K562 (cell line): ENCODE data around the gene KIF12. TPM values are rescaled to one million over a fixed set of nuclear protein-coding genes. Genes with fewer than 3 reads are reported as not detected.

Source experiments
- ATAC-seq: fragments of 200-7000 bp; cut with Tn5 transposase; 3 replicates; pipeline ENCODE4 v1.9.1; 2020; ENCODE audit warnings: moderate library complexity
- BruUV-seq: library from RNA; stranded (reverse); fragments of 400-500 nt; replicated peaks from 2 replicates; lab custom pipeline; 2021; lab: Mats Ljungman, UMichigan
- CTCF ChIA-PET: fragments of 300-600 bp; formaldehyde crosslinking; extraction: SDS; loops from one replicate; lab custom pipeline; 2021; ENCODE audit warnings: low intra/inter-chr PET ratio; lab: Yijun Ruan, JAX
- POLR2A ChIA-PET: fragments of 300-600, 350-650 bp; sonication (Branson Sonifier 250); formaldehyde crosslinking; extraction: SDS; loops from one replicate; lab custom pipeline; 2021; ENCODE audit warnings: antibody characterized with exemption, inconsistent platforms; lab: Yijun Ruan, JAX
- DNase-seq, 4 experiments: peaks; one replicate each; pipeline versions ENCODE4 v3.0.0 to v3.0.0-alpha.2; 2011 to 2018; ENCODE audit warnings: low spot score in 3 of 4, mixed read lengths in 3 of 4; ENCODE audit errors: extremely low read depth in 1 of 4
- FAIRE-seq: peaks from 2 replicates; lab custom pipeline; 2011; peaks lifted over from hg19 to GRCh38; lab: Jason Lieb, UNC
- H2AFZ ChIP-seq: 2 replicates; pipeline ENCODE4 v1.6.0; 2011; ENCODE audit warnings: low read depth, low read length, control low read depth, inconsistent platforms
- H3K27ac ChIP-seq: fragments of 200-600 bp; 3 replicates; pipeline ENCODE4 v1.8.0; 2011; ENCODE audit warnings: low read depth, mild to moderate bottlenecking, control low read depth, inconsistent platforms, low read length, moderate library complexity, mixed read lengths; ENCODE audit errors: extremely low read depth
- H3K27me3 ChIP-seq, 2 experiments: fragments of 300-600 bp in 1 of 2; 2 replicates in 1 of 2; 3 replicates in 1 of 2; pipeline versions ENCODE4 v1.6.0 to v1.8.0; 2011; ENCODE audit warnings: inconsistent platforms in 2 of 2, low read length in 2 of 2, mild to moderate bottlenecking in 1 of 2, mixed read lengths in 1 of 2, moderate library complexity in 1 of 2; ENCODE audit not compliant: control insufficient read depth in 2 of 2, insufficient read depth in 2 of 2
- H3K36me3 ChIP-seq: fragments of 300-600 bp; 3 replicates; pipeline ENCODE4 v1.8.0; 2011; ENCODE audit warnings: mild to moderate bottlenecking, low read length, inconsistent platforms; ENCODE audit not compliant: control insufficient read depth, insufficient read depth
- H3K4me1 ChIP-seq, 2 experiments: fragments of 200-600 bp in 1 of 2; replicated peaks in 1 of 2; 2 replicates in 1 of 2; 3 replicates in 1 of 2; pipeline versions ENCODE4 v1.5.1 to v1.8.0; 2011; ENCODE audit warnings: inconsistent platforms in 2 of 2, low read length in 2 of 2, mild to moderate bottlenecking in 1 of 2, mixed read lengths in 1 of 2, moderate library complexity in 1 of 2; ENCODE audit not compliant: control insufficient read depth in 2 of 2, insufficient read depth in 2 of 2
- H3K4me2 ChIP-seq: 2 replicates; pipeline ENCODE4 v1.6.1; 2011; ENCODE audit warnings: low read length, control low read depth, inconsistent platforms, mixed read lengths; ENCODE audit not compliant: insufficient read depth
- H3K4me3 ChIP-seq: fragments of 200-600 bp; sonication (generic), shearing (Covaris generic); 2 replicates; pipeline ENCODE4 v1.5.1; 2016; ENCODE audit warnings: control low read depth, inconsistent platforms
- H3K79me2 ChIP-seq: fragments of 200-600 bp; 3 replicates; pipeline ENCODE4 v1.8.0; 2011; ENCODE audit warnings: low read length, inconsistent platforms; ENCODE audit not compliant: control insufficient read depth, insufficient read depth
- H3K9ac ChIP-seq, 2 experiments: 2 replicates each; pipeline versions ENCODE4 v1.6.0 to v1.6.1; 2011; ENCODE audit warnings: low read depth in 2 of 2, low read length in 2 of 2, control low read depth in 1 of 2, inconsistent platforms in 1 of 2, mild to moderate bottlenecking in 1 of 2, mixed read lengths in 1 of 2; ENCODE audit not compliant: insufficient read depth in 1 of 2
- H3K9me1 ChIP-seq: one replicate; pipeline ENCODE4 v1.6.0; 2011; ENCODE audit warnings: inconsistent platforms, mild to moderate bottlenecking, low read length, moderate library complexity; ENCODE audit not compliant: control insufficient read depth, insufficient read depth
- H3K9me3 ChIP-seq: replicated peaks from 2 replicates; pipeline ENCODE4 v1.5.1; 2011; ENCODE audit warnings: low read depth, low read length, inconsistent platforms; ENCODE audit not compliant: control insufficient read depth, insufficient read depth
- H4K20me1 ChIP-seq: replicated peaks from 2 replicates; pipeline ENCODE4 v1.6.1; 2011; ENCODE audit warnings: low read length, inconsistent platforms, mixed read lengths; ENCODE audit not compliant: control insufficient read depth, insufficient read depth
- CBFB ChIP-seq: sonication (generic); formaldehyde crosslinking; IDR thresholded peaks from 2 replicates; pipeline ENCODE4 v1.4.0; 2020; ENCODE audit warnings: mild to moderate bottlenecking, missing genetic modification reagents
- FOXA3 ChIP-seq, 2 experiments: fragments of 450-650 bp in 1 of 2; sonication (generic) in 1 of 2; formaldehyde crosslinking; IDR thresholded peaks in 1 of 2; conservative IDR thresholded peaks in 1 of 2; 2 replicates each; pipeline versions ENCODE4 v1.4.0 to v1.8.0; 2020 to 2022; ENCODE audit warnings: mild to moderate bottlenecking in 2 of 2, missing genetic modification reagents in 1 of 2
- L3MBTL2 ChIP-seq: fragments of 450-650 bp; IDR thresholded peaks from 2 replicates; pipeline ENCODE4 v1.6.1; 2016; ENCODE audit warnings: mild to moderate bottlenecking, moderate library complexity
- ZNF584 ChIP-seq: fragments of 200-800 bp; sonication (Bioruptor generic); IDR thresholded peaks from 2 replicates; pipeline ENCODE4 v1.6.1; 2016; ENCODE audit warnings: low read depth, mild to moderate bottlenecking, missing genetic modification characterization, missing compliant biosample characterization
- WGBS: fragments of 100-300 bp; shearing (Covaris generic); methylation state at CpG from one replicate; pipeline ENCODE4 v1.1.6; 2016; ENCODE audit warnings: low coverage, mixed read lengths; ENCODE audit not compliant: insufficient coverage; ENCODE audit errors: missing lambda C conversion rate; 5-methylcytosine and 5-hydroxymethylcytosine counted together
- in situ Hi-C: fragments of 300-500 bp; cut with MboI; formaldehyde crosslinking; loops from 4 replicates; pipeline ENCODE4 v1.15.0; 2018; ENCODE audit warnings: inconsistent platforms, mixed read lengths
- intact Hi-C: fragments of 100-400 bp; cut with micrococcal nuclease; formaldehyde crosslinking; loops from 2 replicates; pipeline ENCODE4 v1.14.2; 2022
- polyA plus RNA-seq, 8 experiments: library from polyadenylated mRNA; depleted of rRNA in 4 of 8; stranded (reverse) in 5 of 8; unstranded in 3 of 8; fragments of >200 nt; fragmentation: Nextera tagmentation in 2 of 8; fragmentation: Illumina TruSeq in 1 of 8; extraction: Ambion mirVana in 2 of 8; extraction: Trizol in 1 of 8; gene quantifications; 2 replicates each; pipeline versions ENCODE4 v1.2.1 to v1.2.3, GENCODE V29; 2011 to 2014; ENCODE audit warnings: inconsistent platforms in 1 of 8, missing spikeins in 1 of 8
- total RNA-seq, 7 experiments: library from RNA; depleted of rRNA in 6 of 7; stranded (reverse); fragments of >200 nt in 6 of 7; fragmentation: Illumina TruSeq in 2 of 7; extraction: Trizol in 2 of 7; gene quantifications; 2 replicates each; pipeline versions ENCODE4 v1.2.1 to v1.2.3, GENCODE V29; 2011 to 2021; ENCODE audit warnings: low replicate concordance in 1 of 7
- TF ChIP-seq, protein P1 (sequence below), 3 experiments: IDR thresholded peaks in 2 of 3; conservative IDR thresholded peaks in 1 of 3; 2 replicates each; pipeline ENCODE4 v1.5.1; 2011 to 2012; ENCODE audit warnings: low read length in 3 of 3, mild to moderate bottlenecking in 3 of 3, control low read depth in 2 of 3, improper control_type of control experiment in 1 of 3, inconsistent platforms in 1 of 3, low read depth in 1 of 3, mixed read lengths in 1 of 3, moderate library complexity in 1 of 3; ENCODE audit not compliant: insufficient read depth in 2 of 3
- TF ChIP-seq, protein P2 (sequence below): fragments of 250-450 bp; sonication (Bioruptor Pico); IDR thresholded peaks from 2 replicates; pipeline ENCODE4 v1.4.0; 2020
- TF ChIP-seq, protein P3 (sequence below): IDR thresholded peaks from 2 replicates; pipeline ENCODE4 v1.6.1; 2011; ENCODE audit warnings: borderline replicate concordance, low read depth, mild to moderate bottlenecking, moderate library complexity, low read length; ENCODE audit not compliant: insufficient read depth, poor library complexity, severe bottlenecking

Gene KIF12
- total and polyA plus RNA-seq, 9 of the 15 experiments (the other 6 are each of a cell fraction or from before 2014, with no cell fraction given): not detected

DNA sequence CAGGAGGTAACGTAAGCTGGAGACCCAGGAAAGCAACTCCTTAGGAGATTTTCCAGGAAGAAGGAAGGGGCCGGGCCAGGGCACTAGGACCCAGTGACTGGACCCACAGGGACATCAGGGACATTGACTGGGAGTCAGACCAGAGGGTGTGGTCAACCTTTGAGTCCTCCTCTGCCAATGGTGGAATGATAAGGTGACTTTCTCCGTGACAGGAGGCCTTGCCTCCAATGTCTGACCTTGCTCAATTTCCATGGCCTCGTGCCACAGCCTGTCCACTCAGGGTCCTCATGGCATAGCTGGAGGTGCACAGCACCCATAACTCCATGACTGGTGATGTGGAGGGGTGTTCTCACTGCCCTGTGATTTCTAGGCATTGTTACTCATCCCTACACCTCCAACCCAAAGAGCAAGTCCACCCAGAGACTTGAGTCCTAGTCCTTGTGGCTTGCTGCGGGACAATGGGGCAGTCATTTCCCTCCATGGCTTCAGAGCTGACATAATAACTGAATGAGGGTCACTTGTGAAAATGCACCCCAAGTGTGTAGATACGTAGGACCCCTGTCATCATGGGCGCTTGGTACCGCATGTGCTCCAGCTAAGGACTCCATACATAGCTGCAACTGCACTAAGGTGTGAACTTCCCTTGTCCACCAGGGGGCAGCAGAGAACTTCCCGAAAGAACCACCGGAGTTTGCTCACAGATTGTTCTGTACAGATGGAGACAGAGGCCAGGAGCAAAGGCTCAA lies 16.9 kb downstream of the KIF12 start:
- in situ Hi-C loops (loop anchor here (10.0 kb wide), 1 partner anchor 203 kb away; no protein-coding TSS in a partner anchor), intact Hi-C loops (loop anchor here (1.0 kb wide), 1 partner anchor 209 kb away; no protein-coding TSS in a partner anchor)
- FAIRE-seq (peak; percentile 97), ATAC-seq (peak; percentile 95), DNase-seq (peak; percentile 79 to 85 (median 82))
- Histone ChIP-seq H3K27ac (no peak overlapping the region), H3K9ac (no peak overlapping the region), H3K36me3 (no peaks in the 10 kb centered on the region), H3K4me3 (no peak overlapping the region), H3K4me2 (no peak overlapping the region), H3K79me2 (no peaks in the 10 kb centered on the region), H3K4me1 (peaks cover 5 to 6% of the 10 kb centered on the region in 2 experiments; a peak in 4 of 5 replicates), H3K9me1 (no peaks in the 10 kb centered on the region), H2AFZ (no peak overlapping the region), H3K9me3 (no peaks in the 10 kb centered on the region), H3K27me3 (peaks cover 7 to 54% of the 10 kb centered on the region in 2 experiments; a peak in 4 of 5 replicates), H4K20me1 (no peaks in the 10 kb centered on the region)
- BruUV-seq: no TSS peak
- ChIA-PET CTCF (no interaction called here), POLR2A (interaction anchor here (0.6 to 1.3 kb wide), 3 partner anchors 90 to 209 kb away, joined by 3 to 4 read pairs (median 3); no protein-coding TSS in a partner anchor)
- WGBS: 10% methylated on average over 10 of the region's 10 CpGs
- TF ChIP-seq FOXA3 (CRISPR knock-in tag; conservative IDR thresholded peaks at IDR 0.05 in 1 of 2, IDR thresholded peaks at IDR 0.05 in 1 of 2): no peak
- peak; percentile 68; the same call in 1 of the 2 replicates for TF ChIP-seq L3MBTL2
- no peak for TF ChIP-seq ZNF584 (CRISPR knock-in tag)
- TF ChIP-seq, protein P1, sequence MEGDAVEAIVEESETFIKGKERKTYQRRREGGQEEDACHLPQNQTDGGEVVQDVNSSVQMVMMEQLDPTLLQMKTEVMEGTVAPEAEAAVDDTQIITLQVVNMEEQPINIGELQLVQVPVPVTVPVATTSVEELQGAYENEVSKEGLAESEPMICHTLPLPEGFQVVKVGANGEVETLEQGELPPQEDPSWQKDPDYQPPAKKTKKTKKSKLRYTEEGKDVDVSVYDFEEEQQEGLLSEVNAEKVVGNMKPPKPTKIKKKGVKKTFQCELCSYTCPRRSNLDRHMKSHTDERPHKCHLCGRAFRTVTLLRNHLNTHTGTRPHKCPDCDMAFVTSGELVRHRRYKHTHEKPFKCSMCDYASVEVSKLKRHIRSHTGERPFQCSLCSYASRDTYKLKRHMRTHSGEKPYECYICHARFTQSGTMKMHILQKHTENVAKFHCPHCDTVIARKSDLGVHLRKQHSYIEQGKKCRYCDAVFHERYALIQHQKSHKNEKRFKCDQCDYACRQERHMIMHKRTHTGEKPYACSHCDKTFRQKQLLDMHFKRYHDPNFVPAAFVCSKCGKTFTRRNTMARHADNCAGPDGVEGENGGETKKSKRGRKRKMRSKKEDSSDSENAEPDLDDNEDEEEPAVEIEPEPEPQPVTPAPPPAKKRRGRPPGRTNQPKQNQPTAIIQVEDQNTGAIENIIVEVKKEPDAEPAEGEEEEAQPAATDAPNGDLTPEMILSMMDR (IDR thresholded peaks at IDR 0.05 in 2 of 3, conservative IDR thresholded peaks at IDR 0.05 in 1 of 3; ENCODE audit: insufficient read depth in 2 of 3, low read depth in 1 of 3, low read length in 3 of 3): peak; percentile 82 to 93 (median 89)
- TF ChIP-seq, protein P2, sequence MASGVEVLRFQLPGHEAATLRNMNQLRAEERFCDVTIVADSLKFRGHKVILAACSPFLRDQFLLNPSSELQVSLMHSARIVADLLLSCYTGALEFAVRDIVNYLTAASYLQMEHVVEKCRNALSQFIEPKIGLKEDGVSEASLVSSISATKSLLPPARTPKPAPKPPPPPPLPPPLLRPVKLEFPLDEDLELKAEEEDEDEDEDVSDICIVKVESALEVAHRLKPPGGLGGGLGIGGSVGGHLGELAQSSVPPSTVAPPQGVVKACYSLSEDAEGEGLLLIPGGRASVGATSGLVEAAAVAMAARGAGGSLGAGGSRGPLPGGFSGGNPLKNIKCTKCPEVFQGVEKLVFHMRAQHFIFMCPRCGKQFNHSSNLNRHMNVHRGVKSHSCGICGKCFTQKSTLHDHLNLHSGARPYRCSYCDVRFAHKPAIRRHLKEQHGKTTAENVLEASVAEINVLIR (CRISPR knock-in tag): no peak
- TF ChIP-seq, protein P3, sequence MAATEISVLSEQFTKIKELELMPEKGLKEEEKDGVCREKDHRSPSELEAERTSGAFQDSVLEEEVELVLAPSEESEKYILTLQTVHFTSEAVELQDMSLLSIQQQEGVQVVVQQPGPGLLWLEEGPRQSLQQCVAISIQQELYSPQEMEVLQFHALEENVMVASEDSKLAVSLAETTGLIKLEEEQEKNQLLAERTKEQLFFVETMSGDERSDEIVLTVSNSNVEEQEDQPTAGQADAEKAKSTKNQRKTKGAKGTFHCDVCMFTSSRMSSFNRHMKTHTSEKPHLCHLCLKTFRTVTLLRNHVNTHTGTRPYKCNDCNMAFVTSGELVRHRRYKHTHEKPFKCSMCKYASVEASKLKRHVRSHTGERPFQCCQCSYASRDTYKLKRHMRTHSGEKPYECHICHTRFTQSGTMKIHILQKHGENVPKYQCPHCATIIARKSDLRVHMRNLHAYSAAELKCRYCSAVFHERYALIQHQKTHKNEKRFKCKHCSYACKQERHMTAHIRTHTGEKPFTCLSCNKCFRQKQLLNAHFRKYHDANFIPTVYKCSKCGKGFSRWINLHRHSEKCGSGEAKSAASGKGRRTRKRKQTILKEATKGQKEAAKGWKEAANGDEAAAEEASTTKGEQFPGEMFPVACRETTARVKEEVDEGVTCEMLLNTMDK: peak; percentile 9
- 0 out of 2 replicates have a peak, but pooled peaks have one; percentile 28 for TF ChIP-seq CBFB
